Thyroid gland (tissue), 4 donors: ENCODE data around the gene DAPK1. TPM values are rescaled to one million over a fixed set of nuclear protein-coding genes. Genes with fewer than 3 reads are reported as not detected.

Source experiments
- DNase-seq, 2 donors: peaks; one replicate each; pipeline ENCODE4 v3.0.0-alpha.2; 2019
- H3K27ac ChIP-seq, 3 donors: fragments of 200-600 bp; sonication (generic); 1 replicate in 2 of 3; 2 replicates in 1 of 3; pipeline ENCODE4 v1.5.1; 2016 to 2019; ENCODE audit warnings: mild to moderate bottlenecking in 1 of 3, moderate library complexity in 1 of 3
- H3K27me3 ChIP-seq: fragments of 200-600 bp; sonication (generic); one replicate; pipeline ENCODE4 v1.5.1; 2019
- H3K36me3 ChIP-seq, 2 donors: fragments of 200-600 bp; sonication (generic); one replicate each; pipeline ENCODE4 v1.5.1; 2016 to 2019
- H3K4me1 ChIP-seq, 2 donors: fragments of 200-600 bp; sonication (generic); one replicate each; pipeline ENCODE4 v1.5.1; 2017 to 2019
- H3K4me3 ChIP-seq, 3 donors: fragments of 200-600 bp; sonication (generic); replicated peaks in 1 of 3; 1 replicate in 2 of 3; 2 replicates in 1 of 3; pipeline ENCODE4 v1.5.1; 2016; ENCODE audit warnings: mild to moderate bottlenecking in 1 of 3
- H3K9me3 ChIP-seq: fragments of 200-600 bp; sonication (generic); one replicate; pipeline ENCODE4 v1.5.1; 2017
- CTCF ChIP-seq, 6 experiments: fragments of 200-600 bp in 3 of 6; fragments of 450-650 bp in 3 of 6; sonication (generic) in 3 of 6; IDR thresholded peaks; one replicate each; pipeline ENCODE4 v1.5.1; 2016 to 2019; ENCODE audit warnings: antibody characterized with exemption in 6 of 6, mild to moderate bottlenecking in 2 of 6, inconsistent platforms in 1 of 6, moderate library complexity in 1 of 6
- POLR2A ChIP-seq, 2 donors: fragments of 450-650 bp; IDR thresholded peaks; one replicate each; pipeline ENCODE4 v1.6.1; 2017; ENCODE audit warnings: antibody characterized with exemption in 2 of 2, mild to moderate bottlenecking in 2 of 2, moderate library complexity in 1 of 2
- WGBS, 2 donors: methylation state at CpG; one replicate each; pipeline ENCODE4 v1.1.5; 2017; 5-methylcytosine and 5-hydroxymethylcytosine counted together
- intact Hi-C: fragments of 100-400 bp; cut with DNase I; formaldehyde crosslinking; loops from one replicate; pipeline ENCODE4 v1.15.1; 2023
- total RNA-seq, 4 donors: library from RNA; depleted of rRNA; stranded (reverse); fragments of >200 nt; gene quantifications; one replicate each; pipeline ENCODE4 v1.2.3, GENCODE V29; 2016

The DAPK1 gene
- total RNA-seq, 4 donors from 2014 or later = 32.0 to 76.2 (median 38.2) TPM

DNA sequence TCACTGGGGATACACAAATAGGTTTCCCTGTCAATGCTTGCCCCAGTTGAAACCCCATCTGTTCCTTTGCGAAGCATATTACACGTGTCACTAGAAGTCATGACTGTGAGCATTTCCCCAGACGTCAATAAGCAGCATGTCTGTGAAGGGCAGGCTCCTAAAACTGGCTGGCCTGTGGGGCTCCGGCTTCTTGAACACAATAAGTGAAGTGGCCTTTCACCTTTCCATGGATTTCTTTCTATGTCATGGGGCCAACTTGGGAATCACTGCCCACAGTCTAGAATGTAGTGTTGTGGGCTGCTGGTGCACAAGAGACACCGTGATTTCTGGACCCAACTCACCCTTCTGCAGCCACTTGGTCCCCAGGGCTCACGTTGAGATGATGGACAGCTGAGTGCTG is 167.8 kb downstream of the DAPK1 start:
- Histone ChIP-seq H3K27me3 (no peaks in the 10 kb centered on the region), H3K4me1 (no peaks in the 10 kb centered on the region), H3K36me3 (no peaks in the 10 kb centered on the region), H3K27ac (no peak overlapping the region), H3K4me3 (no peak overlapping the region), H3K9me3 (no peaks in the 10 kb centered on the region)
- 92 to 96% methylated on average over 6 of the region's 6 CpGs for WGBS, 2 donors
- no peak for TF ChIP-seq CTCF (IDR thresholded peaks at IDR 0.05)
- no peak for DNase-seq
- intact Hi-C loops = no loop called here

DNA sequence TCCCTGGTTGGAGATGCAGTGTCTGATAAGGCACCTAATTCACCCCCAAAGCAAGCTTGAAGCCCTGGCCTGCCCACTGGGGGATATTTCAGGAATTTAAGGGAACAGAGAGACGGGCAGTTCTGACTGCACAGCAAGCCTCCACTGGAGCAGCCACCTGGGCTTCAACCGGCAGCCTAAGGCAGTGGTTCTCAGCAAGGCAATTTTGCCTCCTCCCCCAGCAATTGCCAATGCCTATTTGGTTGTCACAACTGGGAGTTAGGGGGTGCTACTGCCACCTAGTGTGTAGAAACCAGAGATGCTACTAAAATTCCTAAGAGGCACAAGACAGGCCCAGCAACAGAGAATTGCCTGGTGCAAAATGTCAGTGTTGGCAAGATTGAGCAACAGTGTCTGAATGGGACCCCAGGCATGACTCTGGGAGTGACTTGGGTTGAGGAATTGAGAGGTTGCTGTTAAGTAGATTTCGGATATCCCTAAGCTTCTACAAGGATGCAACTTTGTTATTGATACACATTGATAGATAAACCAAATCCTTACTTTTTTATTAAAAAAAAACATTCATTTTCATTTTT is 169.6 kb downstream of the DAPK1 start:
- no peak overlapping the region for H3K27ac ChIP-seq
- 98 to 100% methylated on average over 3 of the region's 3 CpGs for WGBS, 2 donors
- no peak for DNase-seq
- H3K36me3 ChIP-seq = no peaks in the 10 kb centered on the region
- intact Hi-C loops = no loop called here
- no peak for TF ChIP-seq POLR2A (IDR thresholded peaks at IDR 0.05)
- peak in 2 of 6 experiments; percentile 20 to 23 for TF ChIP-seq CTCF (IDR thresholded peaks at IDR 0.05)
- H3K4me1 ChIP-seq = no peaks in the 10 kb centered on the region
- no peaks in the 10 kb centered on the region for H3K27me3 ChIP-seq
- no peaks in the 10 kb centered on the region for H3K9me3 ChIP-seq
- no peak overlapping the region for H3K4me3 ChIP-seq

DNA sequence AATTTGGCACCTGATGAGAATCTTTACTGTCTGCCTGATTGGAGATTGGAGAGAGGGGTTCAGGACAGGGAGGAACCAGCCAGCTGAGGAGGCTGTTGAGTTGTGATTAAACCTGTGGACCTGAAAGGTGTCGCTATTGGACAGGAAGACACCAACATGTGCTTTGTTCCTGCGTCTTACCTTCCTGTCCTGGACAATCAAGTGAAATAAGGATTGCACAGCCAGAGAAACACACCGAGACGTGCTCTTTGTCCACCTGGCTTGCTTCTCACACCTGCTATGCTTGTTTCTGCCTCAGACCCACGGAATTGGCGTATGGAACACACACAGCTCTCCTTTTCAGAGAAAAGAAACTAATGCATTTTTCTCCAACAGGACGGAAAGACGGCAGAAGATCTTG is 170.6 kb downstream of the DAPK1 start:
- TF ChIP-seq POLR2A (IDR thresholded peaks at IDR 0.05) = no peak
- TF ChIP-seq CTCF (IDR thresholded peaks at IDR 0.05) = no peak
- H3K4me3 ChIP-seq = no peak overlapping the region
- H3K4me1 ChIP-seq = no peaks in the 10 kb centered on the region
- no peaks in the 10 kb centered on the region for H3K36me3 ChIP-seq
- intact Hi-C loops = no loop called here
- no peaks in the 10 kb centered on the region for H3K27me3 ChIP-seq
- WGBS, 2 donors = 94 to 97% methylated on average over 8 of the region's 8 CpGs
- no peaks in the 10 kb centered on the region for H3K9me3 ChIP-seq
- H3K27ac ChIP-seq = no peak overlapping the region
- DNase-seq = no peak

- no peak overlapping the region for H3K27ac ChIP-seq
- intact Hi-C loops = no loop called here
- no peak for TF ChIP-seq CTCF (IDR thresholded peaks at IDR 0.05)
- no peak for TF ChIP-seq POLR2A (IDR thresholded peaks at IDR 0.05)
- H3K9me3 ChIP-seq = no peaks in the 10 kb centered on the region
- WGBS, 2 donors = 83 to 93% methylated on average over 4 of the region's 4 CpGs
- no peak for DNase-seq
- no peak overlapping the region for H3K4me3 ChIP-seq
- no peaks in the 10 kb centered on the region for H3K27me3 ChIP-seq
- no peaks in the 10 kb centered on the region for H3K36me3 ChIP-seq
- H3K4me1 ChIP-seq = no peaks in the 10 kb centered on the region
These were observed 171.1 kb downstream of the DAPK1 start for GRCh38 chr9:87668722-87669121.

DNA sequence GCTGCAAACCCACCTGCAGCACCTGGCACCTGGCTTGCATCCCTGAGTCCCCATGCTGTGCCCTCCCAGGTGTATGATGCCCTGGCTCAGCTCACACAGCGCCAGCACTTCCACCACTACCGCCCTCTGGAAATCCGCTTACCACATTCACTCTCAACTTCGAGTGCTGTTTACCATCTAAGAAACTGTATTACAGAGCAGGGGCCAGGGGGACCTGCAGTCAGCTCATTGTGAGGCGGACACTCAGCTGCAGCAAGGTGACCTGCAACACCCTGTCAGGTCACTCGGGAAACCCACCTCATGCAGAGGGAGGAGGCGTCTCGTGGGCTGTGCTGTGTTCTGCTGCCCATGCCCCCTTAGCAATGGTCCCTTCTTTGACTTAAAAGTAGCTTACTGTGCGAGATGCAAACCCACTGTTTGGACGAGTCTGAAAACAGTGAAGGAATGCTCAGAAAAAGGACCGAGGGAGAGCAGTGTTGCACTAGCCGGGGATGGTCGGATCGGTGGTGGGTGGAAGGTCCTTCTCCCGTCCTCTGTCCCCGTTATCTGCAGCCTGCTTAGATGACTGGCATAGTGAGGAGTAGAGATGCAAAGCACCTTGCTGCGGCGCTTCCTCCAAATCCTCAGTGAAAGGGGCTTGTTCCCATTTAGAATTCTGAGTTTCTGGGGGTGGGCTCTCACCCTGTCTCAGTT is 173.1 kb downstream of the DAPK1 start:
- Histone ChIP-seq H3K4me1 (peaks cover 0 to under 1% of the 10 kb centered on the region in 2 donors), H3K36me3 (no peaks in the 10 kb centered on the region), H3K9me3 (no peaks in the 10 kb centered on the region), H3K4me3 (no peak overlapping the region), H3K27ac (no peak overlapping the region), H3K27me3 (no peaks in the 10 kb centered on the region)
- WGBS, 2 donors = 90 to 93% methylated on average over 15 to 18 of the region's 18 CpGs
- intact Hi-C loops = no loop called here
- TF ChIP-seq CTCF (IDR thresholded peaks at IDR 0.05) = no peak
- no peak for DNase-seq
